Astrocyte (in vitro differentiated cells and primary cell): ENCODE measurements around the gene C12orf57. TPM values are rescaled to one million over a fixed set of nuclear protein-coding genes. Genes with fewer than 3 reads are reported as not detected.

Source experiments
- DNase-seq: peaks from one replicate; pipeline ENCODE4 v3.0.0-alpha.2; 2010; ENCODE audit warnings: low read depth
- FAIRE-seq: peaks from 2 replicates; lab custom pipeline; 2011; peaks lifted over from hg19 to GRCh38; lab: Jason Lieb, UNC
- H2AFZ ChIP-seq: 2 replicates; pipeline ENCODE4 v1.6.0; 2012; ENCODE audit warnings: low read depth, low read length, inconsistent platforms
- H3K27ac ChIP-seq: 2 replicates; pipeline ENCODE4 v1.5.1; 2011; ENCODE audit warnings: low read depth, low read length, inconsistent platforms
- H3K27me3 ChIP-seq: 2 replicates; pipeline ENCODE4 v1.6.0; 2011; ENCODE audit warnings: low read length, inconsistent platforms; ENCODE audit not compliant: insufficient read depth
- H3K36me3 ChIP-seq: 2 replicates; pipeline ENCODE4 v1.5.1; 2011; ENCODE audit warnings: low read length, inconsistent platforms; ENCODE audit not compliant: insufficient read depth
- H3K4me1 ChIP-seq: 2 replicates; pipeline ENCODE4 v1.5.1; 2011; ENCODE audit warnings: low read length, inconsistent platforms; ENCODE audit not compliant: insufficient read depth
- H3K4me2 ChIP-seq: 2 replicates; pipeline ENCODE4 v1.6.0; 2012; ENCODE audit warnings: low read length, inconsistent platforms
- H3K4me3 ChIP-seq: 2 replicates; pipeline ENCODE4 v1.5.1; 2011; ENCODE audit warnings: low read depth, mild to moderate bottlenecking, low read length, inconsistent platforms; ENCODE audit not compliant: insufficient read depth
- H3K79me2 ChIP-seq: 2 replicates; pipeline ENCODE4 v1.6.0; 2012; ENCODE audit warnings: mild to moderate bottlenecking, low read length, inconsistent platforms; ENCODE audit not compliant: insufficient read depth
- H3K9ac ChIP-seq: 2 replicates; pipeline ENCODE4 v1.6.0; 2012; ENCODE audit warnings: mild to moderate bottlenecking, low read length, inconsistent platforms
- H3K9me3 ChIP-seq: 2 replicates; pipeline ENCODE4 v1.5.1; 2012; ENCODE audit warnings: low read depth, mild to moderate bottlenecking, low read length, inconsistent platforms; ENCODE audit not compliant: insufficient read depth
- H4K20me1 ChIP-seq: 2 replicates; pipeline ENCODE4 v1.6.0; 2012; ENCODE audit warnings: low read length, inconsistent platforms; ENCODE audit not compliant: insufficient read depth
- H3K27ac Mint-ChIP-seq: one replicate; pipeline ENCODE4 v1.8.0; 2021; ENCODE audit warnings: mild to moderate bottlenecking, mixed read lengths; ENCODE audit not compliant: unreplicated experiment
- H3K27me3 Mint-ChIP-seq: one replicate; pipeline ENCODE4 v1.8.0; 2021; ENCODE audit warnings: low read depth, mixed read lengths; ENCODE audit not compliant: unreplicated experiment
- H3K36me3 Mint-ChIP-seq: one replicate; pipeline ENCODE4 v1.8.0; 2021; ENCODE audit warnings: low read depth, mixed read lengths; ENCODE audit not compliant: unreplicated experiment
- H3K4me1 Mint-ChIP-seq: one replicate; pipeline ENCODE4 v1.8.0; 2021; ENCODE audit warnings: low read depth, mixed read lengths; ENCODE audit not compliant: unreplicated experiment
- H3K4me3 Mint-ChIP-seq: one replicate; pipeline ENCODE4 v1.8.0; 2021; ENCODE audit warnings: mild to moderate bottlenecking, moderate library complexity, mixed read lengths; ENCODE audit not compliant: unreplicated experiment
- H3K9me3 Mint-ChIP-seq: one replicate; pipeline ENCODE4 v1.8.0; 2021; ENCODE audit warnings: mild to moderate bottlenecking, mixed read lengths; ENCODE audit not compliant: unreplicated experiment
- CTCF ChIP-seq: IDR thresholded peaks from 2 replicates; pipeline ENCODE4 v1.5.1; 2011; ENCODE audit warnings: low read depth, mild to moderate bottlenecking, inconsistent platforms, low read length, moderate library complexity; ENCODE audit not compliant: insufficient read depth
- EZH2 ChIP-seq: IDR thresholded peaks from 2 replicates; pipeline ENCODE4 v1.6.1; 2012; ENCODE audit warnings: mild to moderate bottlenecking, low read length, inconsistent platforms; ENCODE audit not compliant: insufficient read depth
- microRNA-seq: library from miRNA; unstranded; fragments of <30 nt; microRNA quantifications from one replicate; pipeline ENCODE4 v1.2.0, GENCODE V29; 2020
- total RNA-seq: library from RNA; stranded (reverse); gene quantifications from 2 replicates; pipeline ENCODE4 v1.2.1, GENCODE V29; 2021

C12orf57 gene
- total RNA-seq, 1 donor from 2014 or later = 117 TPM

- Mint-ChIP-seq H3K9me3 (no peaks in the 10 kb centered on the region), H3K4me3 (no peak overlapping the region), H3K4me1 (no peaks in the 10 kb centered on the region), H3K27me3 (no peaks in the 10 kb centered on the region), H3K36me3 (peaks cover 8% of the 10 kb centered on the region), H3K27ac (no peak overlapping the region)
- no peak overlapping the region for H3K27ac ChIP-seq
- no peak for TF ChIP-seq EZH2
- no peak for TF ChIP-seq CTCF
- H3K79me2 ChIP-seq = no peaks in the 10 kb centered on the region
- H2AFZ ChIP-seq = no peak overlapping the region
- no peak overlapping the region for H3K4me2 ChIP-seq
- H3K4me1 ChIP-seq = no peaks in the 10 kb centered on the region
- no peak for DNase-seq
- H3K36me3 ChIP-seq = peaks cover 24% of the 10 kb centered on the region
- no peak for FAIRE-seq
- H3K27me3 ChIP-seq = no peaks in the 10 kb centered on the region
- H4K20me1 ChIP-seq = no peaks in the 10 kb centered on the region
- no peak overlapping the region for H3K4me3 ChIP-seq
- no peaks in the 10 kb centered on the region for H3K9me3 ChIP-seq
- no peak overlapping the region for H3K9ac ChIP-seq
Observed at GRCh38 chr12:6982532-6982931, 38.7 kb downstream of the C12orf57 start.

GRCh38 chr12:6987956-6988553 is 44.2 kb downstream of the C12orf57 start:
- Histone ChIP-seq H3K4me1 (no peaks in the 10 kb centered on the region), H3K36me3 (peaks cover 6% of the 10 kb centered on the region), H2AFZ (no peak overlapping the region), H3K9me3 (no peaks in the 10 kb centered on the region), H3K27me3 (no peaks in the 10 kb centered on the region), H3K4me3 (no peak overlapping the region), H4K20me1 (no peaks in the 10 kb centered on the region), H3K9ac (no peak overlapping the region), H3K79me2 (no peaks in the 10 kb centered on the region), H3K27ac (no peak overlapping the region), H3K4me2 (no peak overlapping the region)
- Mint-ChIP-seq H3K4me3 (no peak overlapping the region), H3K27ac (no peak overlapping the region), H3K36me3 (peaks cover 3% of the 10 kb centered on the region), H3K4me1 (no peaks in the 10 kb centered on the region), H3K9me3 (no peaks in the 10 kb centered on the region), H3K27me3 (no peaks in the 10 kb centered on the region)
- DNase-seq (no peak), FAIRE-seq (no peak)
- TF ChIP-seq CTCF (no peak), EZH2 (no peak)

Small RNA genes lying within 50 kb of the gene (microRNA-seq; reads per million reads assigned to microRNA genes)
- gene MIR141 = 1,252 reads per million, percentile 84 among the genes with 10 or more reads in this experiment
- 11,742 reads per million, percentile 96 among the genes with 10 or more reads in this experiment for gene MIR200C

Other genes starting within 250 kb of the C12orf57 start
- gene PIANP, start 243.2 kb upstream of the C12orf57 start, total RNA-seq = 3.1 and 3.6 TPM in 2 replicates
- gene COPS7A, start 220.0 kb upstream of the C12orf57 start, total RNA-seq = 47.3 and 51.5 TPM in 2 replicates
- 302 and 316 TPM in 2 replicates for gene MLF2, start 190.9 kb upstream of the C12orf57 start, total RNA-seq
- 504 and 510 TPM in 2 replicates for gene PTMS, start 177.7 kb upstream of the C12orf57 start, total RNA-seq
- gene LAG3, start 171.5 kb upstream of the C12orf57 start, total RNA-seq = 2.0 TPM in 2 replicates
- 0.54 and 0.72 TPM in 2 replicates for gene CD4, start 154.5 kb upstream of the C12orf57 start, total RNA-seq
- gene GPR162, start 122.2 kb upstream of the C12orf57 start, total RNA-seq = 6.0 and 6.2 TPM in 2 replicates
- gene P3H3, start 115.6 kb upstream of the C12orf57 start, total RNA-seq = 101 and 123 TPM in 2 replicates
- gene GNB3, start 103.1 kb upstream of the C12orf57 start, total RNA-seq = 14.5 and 16.6 TPM in 2 replicates
- 2.3 and 3.2 TPM in 2 replicates for gene CDCA3, start 92.7 kb upstream of the C12orf57 start, total RNA-seq
- gene USP5, start 91.9 kb upstream of the C12orf57 start, total RNA-seq = 144 and 146 TPM in 2 replicates
- gene TPI1, start 76.5 kb upstream of the C12orf57 start, total RNA-seq = 722 and 791 TPM in 2 replicates
- gene SPSB2, start 70.7 kb upstream of the C12orf57 start, total RNA-seq = 4.9 and 6.2 TPM in 2 replicates
- gene LRRC23, start 39.2 kb upstream of the C12orf57 start, total RNA-seq = 5.0 and 5.2 TPM in 2 replicates
- 46.4 and 47.7 TPM in 2 replicates for gene ENO2, start 29.4 kb upstream of the C12orf57 start, total RNA-seq
- 94.9 and 97.8 TPM in 2 replicates for gene ATN1, start 16.1 kb upstream of the C12orf57 start, total RNA-seq
- not detected in 2 replicates for gene RNU7-1, start 206 bp upstream of the C12orf57 start, total RNA-seq
- 5.2 and 8.9 TPM in 2 replicates for gene PTPN6, start 7.3 kb downstream of the C12orf57 start, total RNA-seq
- gene PHB2, start 26.6 kb downstream of the C12orf57 start, total RNA-seq = 171 and 176 TPM in 2 replicates
- 38.6 and 39.1 TPM in 2 replicates for gene EMG1, start 26.9 kb downstream of the C12orf57 start, total RNA-seq
- 26.2 and 27.6 TPM in 2 replicates for gene LPCAT3, start 74.5 kb downstream of the C12orf57 start, total RNA-seq
- gene C1S, start 116.7 kb downstream of the C12orf57 start, total RNA-seq = 5.2 and 6.2 TPM in 2 replicates
- 0.86 and 1.6 TPM in 2 replicates for gene C1R, start 148.4 kb downstream of the C12orf57 start, total RNA-seq
- gene C1RL, start 165.2 kb downstream of the C12orf57 start, total RNA-seq = 11.0 and 12.1 TPM in 2 replicates
- not detected in 2 replicates for gene RBP5, start 184.9 kb downstream of the C12orf57 start, total RNA-seq
- 26.7 and 29.6 TPM in 2 replicates for gene CLSTN3, start 186.3 kb downstream of the C12orf57 start, total RNA-seq
- gene PEX5, start 245.7 kb downstream of the C12orf57 start, total RNA-seq = 21.5 and 22.5 TPM in 2 replicates